K562 (cell line): Measurements from ENCODE around the gene ERRFI1. TPM values are rescaled to one million over a fixed set of nuclear protein-coding genes. Genes with fewer than 3 reads are reported as not detected.
A peak's percentile ranks its signal among the peaks of the same experiment; 100 is the strongest.

Experiments
- ATF2 ChIP-seq: sonication (generic); formaldehyde crosslinking; IDR thresholded peaks from 2 replicates; pipeline ENCODE4 v1.8.1; 2022; ENCODE audit warnings: missing genetic modification reagents
- BCL6 ChIP-seq: fragments of 250-450 bp; sonication (Bioruptor Pico); IDR thresholded peaks from 2 replicates; pipeline ENCODE4 v1.4.0; 2020
- CREBBP ChIP-seq: IDR thresholded peaks from one replicate; pipeline ENCODE4 v1.6.1; 2012; ENCODE audit warnings: low read depth, mild to moderate bottlenecking, control low read depth, inconsistent platforms, low read length
- E2F3 ChIP-seq: fragments of 250-450 bp; sonication (Bioruptor Pico); IDR thresholded peaks from 2 replicates; pipeline ENCODE4 v1.4.0; 2020; ENCODE audit warnings: mild to moderate bottlenecking
- EGR1 ChIP-seq: fragments of 450-650 bp; conservative IDR thresholded peaks from 2 replicates; pipeline ENCODE4 v1.6.1; 2017; ENCODE audit warnings: mild to moderate bottlenecking
- EP400 ChIP-seq: fragments of 450-650 bp; IDR thresholded peaks from 2 replicates; pipeline ENCODE4 v1.6.1; 2017; ENCODE audit warnings: antibody characterized with exemption, mild to moderate bottlenecking, moderate library complexity
- ESRRA ChIP-seq: fragments of 450-650 bp; IDR thresholded peaks from 2 replicates; pipeline ENCODE4 v1.6.1; 2014; ENCODE audit warnings: low read depth, mild to moderate bottlenecking, moderate library complexity, borderline replicate concordance
- ESRRB ChIP-seq: fragments of 250-450 bp; sonication (Bioruptor Pico); IDR thresholded peaks from 2 replicates; pipeline ENCODE4 v1.5.0; 2020; ENCODE audit warnings: mild to moderate bottlenecking, moderate library complexity, borderline replicate concordance
- EZH2 ChIP-seq: IDR thresholded peaks from 2 replicates; pipeline ENCODE4 v1.6.1; 2012; ENCODE audit warnings: low read depth, mild to moderate bottlenecking, inconsistent platforms, low read length, borderline replicate concordance
- MTA1 ChIP-seq: fragments of 450-650 bp; IDR thresholded peaks from 2 replicates; pipeline ENCODE4 v1.6.1; 2017; ENCODE audit warnings: borderline replicate concordance
- NR4A1 ChIP-seq, 2 experiments: fragments of 250-450 bp in 1 of 2; fragments of 450-650 bp in 1 of 2; sonication (Bioruptor Pico) in 1 of 2; IDR thresholded peaks; 2 replicates each; pipeline versions ENCODE4 v1.4.0 to v1.6.1; 2016 to 2020; ENCODE audit warnings: mild to moderate bottlenecking in 2 of 2, missing compliant biosample characterization in 1 of 2, missing genetic modification characterization in 1 of 2, moderate library complexity in 1 of 2
- PURB ChIP-seq: sonication (generic); formaldehyde crosslinking; IDR thresholded peaks from 2 replicates; pipeline ENCODE4 v1.9.0; 2021; ENCODE audit warnings: low read depth, mild to moderate bottlenecking, missing genetic modification reagents
- RCOR1 ChIP-seq, 2 experiments: IDR thresholded peaks; 2 replicates each; pipeline ENCODE4 v1.6.1; 2012; ENCODE audit warnings: low read depth in 2 of 2, low read length in 2 of 2, borderline replicate concordance in 1 of 2, improper control_type of control experiment in 1 of 2
- TAF7 ChIP-seq: fragments of 450-650 bp; IDR thresholded peaks from 2 replicates; pipeline ENCODE4 v1.6.1; 2016; ENCODE audit warnings: missing genetic modification characterization, missing compliant biosample characterization
- ZNF41 ChIP-seq: fragments of 250-450 bp; sonication (Bioruptor Pico); conservative IDR thresholded peaks from 2 replicates; pipeline ENCODE4 v1.4.0; 2020; ENCODE audit warnings: mild to moderate bottlenecking
- ZNF551 ChIP-seq: fragments of 250-450 bp; sonication (Bioruptor Pico); IDR thresholded peaks from 2 replicates; pipeline ENCODE4 v1.5.0; 2021; ENCODE audit warnings: mild to moderate bottlenecking, moderate library complexity
- ZZZ3 ChIP-seq: fragments of 450-650 bp; IDR thresholded peaks from 2 replicates; pipeline ENCODE4 v1.6.1; 2016; ENCODE audit warnings: antibody characterized with exemption, mild to moderate bottlenecking, moderate library complexity
- polyA plus RNA-seq, 8 experiments: library from polyadenylated mRNA; depleted of rRNA in 4 of 8; stranded (reverse) in 5 of 8; unstranded in 3 of 8; fragments of >200 nt; fragmentation: Nextera tagmentation in 2 of 8; fragmentation: Illumina TruSeq in 1 of 8; extraction: Ambion mirVana in 2 of 8; extraction: Trizol in 1 of 8; gene quantifications; 2 replicates each; pipeline versions ENCODE4 v1.2.1 to v1.2.3, GENCODE V29; 2011 to 2014; ENCODE audit warnings: inconsistent platforms in 1 of 8, missing spikeins in 1 of 8
- total RNA-seq, 7 experiments: library from RNA; depleted of rRNA in 6 of 7; stranded (reverse); fragments of >200 nt in 6 of 7; fragmentation: Illumina TruSeq in 2 of 7; extraction: Trizol in 2 of 7; gene quantifications; 2 replicates each; pipeline versions ENCODE4 v1.2.1 to v1.2.3, GENCODE V29; 2011 to 2021; ENCODE audit warnings: low replicate concordance in 1 of 7
- TF ChIP-seq, protein P1 (sequence below): sonication (generic); formaldehyde crosslinking; IDR thresholded peaks from 2 replicates; pipeline ENCODE4 v1.4.0; 2020; ENCODE audit warnings: mild to moderate bottlenecking, missing genetic modification reagents
- TF ChIP-seq, protein P2 (sequence below): fragments of 250-450 bp; sonication (Bioruptor Pico); IDR thresholded peaks from 2 replicates; pipeline ENCODE4 v1.5.0; 2021; ENCODE audit warnings: mild to moderate bottlenecking, borderline replicate concordance
- TF ChIP-seq, protein P3 (sequence below): IDR thresholded peaks from 2 replicates; pipeline ENCODE4 v1.6.1; 2014; ENCODE audit warnings: antibody characterized with exemption

Gene ERRFI1
- total and polyA plus RNA-seq, 9 of the 15 experiments (the other 6 are each of a cell fraction or from before 2014, with no cell fraction given) = 0.67 to 4.4 (median 1.1) TPM

GRCh38 chr1:8004803-8005573 lies 21.1 kb downstream of the ERRFI1 start (continued):
- TF ChIP-seq TAF7 (tag) (no peak), MTA1 (peak; percentile 21; the same call in 1 of the 2 replicates), ZNF551 (CRISPR knock-in tag) (no peak), RCOR1 (IDR thresholded peaks at IDR 0.05; ENCODE audit: borderline replicate concordance in 1 of 2, low read depth in 2 of 2, low read length in 2 of 2) (peak; percentile 40 to 97; a peak in 2 of 4 replicates), BCL6 (CRISPR knock-in tag) (no peak), E2F3 (CRISPR knock-in tag) (no peak), EGR1 (no peak; the same call in 1 of the 2 replicates), EZH2 (no peak), NR4A1 (CRISPR knock-in tag; IDR thresholded peaks at IDR 0.05) (no peak), NR4A1 (tag; IDR thresholded peaks at IDR 0.05) (no peak), ZNF41 (CRISPR knock-in tag) (no peak), CREBBP (no peak), ESRRB (CRISPR knock-in tag) (no peak), EP400 (0 out of 2 replicates have a peak, but pooled peaks have one; percentile 22), ESRRA (no peak; the same call in 1 of the 2 replicates), ZZZ3 (no peak), PURB (CRISPR knock-in tag) (no peak), ATF2 (CRISPR knock-in tag) (no peak)
- TF ChIP-seq, protein P1, sequence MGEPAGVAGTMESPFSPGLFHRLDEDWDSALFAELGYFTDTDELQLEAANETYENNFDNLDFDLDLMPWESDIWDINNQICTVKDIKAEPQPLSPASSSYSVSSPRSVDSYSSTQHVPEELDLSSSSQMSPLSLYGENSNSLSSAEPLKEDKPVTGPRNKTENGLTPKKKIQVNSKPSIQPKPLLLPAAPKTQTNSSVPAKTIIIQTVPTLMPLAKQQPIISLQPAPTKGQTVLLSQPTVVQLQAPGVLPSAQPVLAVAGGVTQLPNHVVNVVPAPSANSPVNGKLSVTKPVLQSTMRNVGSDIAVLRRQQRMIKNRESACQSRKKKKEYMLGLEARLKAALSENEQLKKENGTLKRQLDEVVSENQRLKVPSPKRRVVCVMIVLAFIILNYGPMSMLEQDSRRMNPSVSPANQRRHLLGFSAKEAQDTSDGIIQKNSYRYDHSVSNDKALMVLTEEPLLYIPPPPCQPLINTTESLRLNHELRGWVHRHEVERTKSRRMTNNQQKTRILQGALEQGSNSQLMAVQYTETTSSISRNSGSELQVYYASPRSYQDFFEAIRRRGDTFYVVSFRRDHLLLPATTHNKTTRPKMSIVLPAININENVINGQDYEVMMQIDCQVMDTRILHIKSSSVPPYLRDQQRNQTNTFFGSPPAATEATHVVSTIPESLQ (CRISPR knock-in tag) = no peak
- TF ChIP-seq, protein P2, sequence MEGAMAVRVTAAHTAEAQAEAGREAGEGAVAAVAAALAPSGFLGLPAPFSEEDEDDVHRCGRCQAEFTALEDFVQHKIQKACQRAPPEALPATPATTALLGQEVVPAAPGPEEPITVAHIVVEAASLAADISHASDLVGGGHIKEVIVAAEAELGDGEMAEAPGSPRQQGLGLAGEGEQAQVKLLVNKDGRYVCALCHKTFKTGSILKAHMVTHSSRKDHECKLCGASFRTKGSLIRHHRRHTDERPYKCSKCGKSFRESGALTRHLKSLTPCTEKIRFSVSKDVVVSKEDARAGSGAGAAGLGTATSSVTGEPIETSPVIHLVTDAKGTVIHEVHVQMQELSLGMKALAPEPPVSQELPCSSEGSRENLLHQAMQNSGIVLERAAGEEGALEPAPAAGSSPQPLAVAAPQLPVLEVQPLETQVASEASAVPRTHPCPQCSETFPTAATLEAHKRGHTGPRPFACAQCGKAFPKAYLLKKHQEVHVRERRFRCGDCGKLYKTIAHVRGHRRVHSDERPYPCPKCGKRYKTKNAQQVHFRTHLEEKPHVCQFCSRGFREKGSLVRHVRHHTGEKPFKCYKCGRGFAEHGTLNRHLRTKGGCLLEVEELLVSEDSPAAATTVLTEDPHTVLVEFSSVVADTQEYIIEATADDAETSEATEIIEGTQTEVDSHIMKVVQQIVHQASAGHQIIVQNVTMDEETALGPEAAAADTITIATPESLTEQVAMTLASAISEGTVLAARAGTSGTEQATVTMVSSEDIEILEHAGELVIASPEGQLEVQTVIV = no peak
- TF ChIP-seq, protein P3, sequence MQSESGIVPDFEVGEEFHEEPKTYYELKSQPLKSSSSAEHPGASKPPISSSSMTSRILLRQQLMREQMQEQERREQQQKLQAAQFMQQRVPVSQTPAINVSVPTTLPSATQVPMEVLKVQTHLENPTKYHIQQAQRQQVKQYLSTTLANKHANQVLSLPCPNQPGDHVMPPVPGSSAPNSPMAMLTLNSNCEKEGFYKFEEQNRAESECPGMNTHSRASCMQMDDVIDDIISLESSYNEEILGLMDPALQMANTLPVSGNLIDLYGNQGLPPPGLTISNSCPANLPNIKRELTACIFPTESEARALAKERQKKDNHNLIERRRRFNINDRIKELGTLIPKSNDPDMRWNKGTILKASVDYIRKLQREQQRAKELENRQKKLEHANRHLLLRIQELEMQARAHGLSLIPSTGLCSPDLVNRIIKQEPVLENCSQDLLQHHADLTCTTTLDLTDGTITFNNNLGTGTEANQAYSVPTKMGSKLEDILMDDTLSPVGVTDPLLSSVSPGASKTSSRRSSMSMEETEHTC = peak; percentile 90
